GM19463 (cell line): Measurements from ENCODE around the gene NTNG2.
"Not testable (repeated sequence)": the region's sequence is repeated elsewhere in the genome, so short reads cannot be mapped to it uniquely, and the experiment has no call there.

Experiments used
- ATAC-seq: cut with Tn5 transposase; IDR thresholded peaks from one replicate; pipeline ENCODE4 v1.9.1; 2021; ENCODE audit warnings: mild to moderate bottlenecking, moderate library complexity; ENCODE audit not compliant: unreplicated experiment

NTNG2 gene

GRCh38 chr9:132161743-132162184, at the start of gene NTNG2:
Gene NTNG2 (plus strand): TSS chr9:132162058. CDS start chr9:132166832, 4,774 bp downstream.
- no peak for ATAC-seq

- ATAC-seq = no peak
Measured at GRCh38 chr9:132114102-132114707, 47.7 kb upstream of the NTNG2 start.

- ATAC-seq = no peak
Measured at GRCh38 chr9:132116583-132116982, 45.3 kb upstream of the NTNG2 start.

GRCh38 chr9:132117694-132118093, 44.2 kb upstream of the NTNG2 start:
- ATAC-seq = no peak

GRCh38 chr9:132121021-132121420, 40.8 kb upstream of the NTNG2 start:
- no peak for ATAC-seq

- ATAC-seq = no peak
Measured at GRCh38 chr9:132124800-132125199, 37.1 kb upstream of the NTNG2 start.

GRCh38 chr9:132125361-132125760, 36.5 kb upstream of the NTNG2 start:
- no peak for ATAC-seq

GRCh38 chr9:132125944-132126679, 35.7 kb upstream of the NTNG2 start:
- no peak for ATAC-seq

GRCh38 chr9:132126680-132127236, 35.1 kb upstream of the NTNG2 start:
- ATAC-seq = no peak

- no peak for ATAC-seq
Measured at GRCh38 chr9:132127888-132128534, 33.8 kb upstream of the NTNG2 start.

GRCh38 chr9:132129535-132129934, 32.3 kb upstream of the NTNG2 start:
- ATAC-seq = no peak

GRCh38 chr9:132134085-132134484, 27.8 kb upstream of the NTNG2 start:
- ATAC-seq = not testable (repeated sequence)

- no peak for ATAC-seq
Measured at GRCh38 chr9:132135456-132135855, 26.4 kb upstream of the NTNG2 start.

- no peak for ATAC-seq
Measured at GRCh38 chr9:132136151-132136780, 25.6 kb upstream of the NTNG2 start.

- no peak for ATAC-seq
Measured at GRCh38 chr9:132141344-132141947, 20.4 kb upstream of the NTNG2 start.

GRCh38 chr9:132141948-132142594, 19.8 kb upstream of the NTNG2 start:
- ATAC-seq = no peak

- ATAC-seq = no peak
Measured at GRCh38 chr9:132142924-132143323, 18.9 kb upstream of the NTNG2 start.

- no peak for ATAC-seq
Measured at GRCh38 chr9:132143359-132143758, 18.5 kb upstream of the NTNG2 start.

GRCh38 chr9:132144708-132145365, 17.0 kb upstream of the NTNG2 start:
- no peak for ATAC-seq

GRCh38 chr9:132146039-132146438, 15.8 kb upstream of the NTNG2 start:
- no peak for ATAC-seq
